Measurements from ENCODE around the gene FKBP2.
A peak's percentile ranks its signal among the peaks of the same experiment; 100 is the strongest.

The FKBP2 gene

DNA sequence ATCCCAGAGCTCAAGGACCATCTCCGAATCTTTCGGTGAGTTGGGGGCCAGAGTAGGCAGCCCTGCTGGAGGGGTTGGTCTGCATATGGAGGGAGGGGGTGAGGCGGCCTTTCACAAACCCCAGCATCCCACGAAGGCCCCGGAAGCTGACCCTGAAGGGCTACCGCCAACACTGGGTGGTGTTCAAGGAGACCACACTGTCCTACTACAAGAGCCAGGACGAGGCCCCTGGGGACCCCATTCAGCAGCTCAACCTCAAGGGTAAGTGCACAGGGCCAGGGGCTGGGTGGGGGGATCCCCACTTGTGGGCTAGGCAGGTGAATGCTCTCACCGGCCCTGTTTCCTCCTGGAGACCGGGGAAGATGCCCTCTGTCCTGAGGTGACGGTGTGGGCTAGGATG is 21.1 kb upstream of the FKBP2 start:
- no peak for DNase-seq

- DNase-seq = no peak
These were observed 20.6 kb upstream of the FKBP2 start for GRCh38 chr11:64220271-64220670.

DNA sequence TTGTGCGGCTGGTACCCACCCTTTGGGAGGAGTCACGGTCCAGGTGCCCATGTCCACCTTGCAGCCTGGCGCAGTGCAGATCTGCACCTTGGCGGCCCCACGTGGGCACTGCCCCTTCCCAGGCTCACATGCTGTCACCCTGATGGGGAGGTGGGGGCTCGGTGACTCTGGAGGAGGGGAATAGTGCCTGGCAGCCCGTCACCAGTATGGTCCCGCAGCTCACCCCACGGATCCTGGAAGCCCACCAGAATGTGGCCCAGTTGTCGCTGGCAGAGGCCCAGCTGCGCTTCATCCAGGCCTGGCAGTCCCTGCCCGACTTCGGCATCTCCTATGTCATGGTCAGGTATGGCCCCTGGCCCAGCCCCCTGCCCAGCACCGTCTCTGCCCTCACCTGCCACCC is 20.1 kb upstream of the FKBP2 start:
- DNase-seq = no peak

GRCh38 chr11:64222651-64223000 is 18.3 kb upstream of the FKBP2 start:
- no peak for DNase-seq

DNA sequence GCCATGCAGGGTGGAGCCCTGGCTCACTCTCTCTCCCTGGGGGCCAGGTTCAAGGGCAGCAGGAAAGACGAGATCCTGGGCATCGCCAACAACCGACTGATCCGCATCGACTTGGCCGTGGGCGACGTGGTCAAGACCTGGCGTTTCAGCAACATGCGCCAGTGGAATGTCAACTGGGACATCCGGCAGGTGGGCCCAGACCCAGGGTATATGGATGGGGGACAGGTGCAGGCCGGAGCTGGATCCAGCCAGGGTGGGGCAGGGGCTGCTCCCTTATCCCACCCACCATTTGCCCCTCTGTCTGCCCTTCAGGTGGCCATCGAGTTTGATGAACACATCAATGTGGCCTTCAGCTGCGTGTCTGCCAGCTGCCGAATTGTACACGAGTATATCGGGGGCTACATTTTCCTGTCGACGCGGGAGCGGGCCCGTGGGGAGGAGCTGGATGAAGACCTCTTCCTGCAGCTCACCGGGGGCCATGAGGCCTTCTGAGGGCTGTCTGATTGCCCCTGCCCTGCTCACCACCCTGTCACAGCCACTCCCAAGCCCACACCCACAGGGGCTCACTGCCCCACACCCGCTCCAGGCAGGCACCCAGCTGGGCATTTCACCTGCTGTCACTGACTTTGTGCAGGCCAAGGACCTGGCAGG is 17.8 kb upstream of the FKBP2 start:
- no peak for DNase-seq

- DNase-seq = no peak
These were observed 16.6 kb upstream of the FKBP2 start for GRCh38 chr11:64224151-64224890.

GRCh38 chr11:64224891-64225607 is 15.8 kb upstream of the FKBP2 start:
- DNase-seq = no peak

DNA sequence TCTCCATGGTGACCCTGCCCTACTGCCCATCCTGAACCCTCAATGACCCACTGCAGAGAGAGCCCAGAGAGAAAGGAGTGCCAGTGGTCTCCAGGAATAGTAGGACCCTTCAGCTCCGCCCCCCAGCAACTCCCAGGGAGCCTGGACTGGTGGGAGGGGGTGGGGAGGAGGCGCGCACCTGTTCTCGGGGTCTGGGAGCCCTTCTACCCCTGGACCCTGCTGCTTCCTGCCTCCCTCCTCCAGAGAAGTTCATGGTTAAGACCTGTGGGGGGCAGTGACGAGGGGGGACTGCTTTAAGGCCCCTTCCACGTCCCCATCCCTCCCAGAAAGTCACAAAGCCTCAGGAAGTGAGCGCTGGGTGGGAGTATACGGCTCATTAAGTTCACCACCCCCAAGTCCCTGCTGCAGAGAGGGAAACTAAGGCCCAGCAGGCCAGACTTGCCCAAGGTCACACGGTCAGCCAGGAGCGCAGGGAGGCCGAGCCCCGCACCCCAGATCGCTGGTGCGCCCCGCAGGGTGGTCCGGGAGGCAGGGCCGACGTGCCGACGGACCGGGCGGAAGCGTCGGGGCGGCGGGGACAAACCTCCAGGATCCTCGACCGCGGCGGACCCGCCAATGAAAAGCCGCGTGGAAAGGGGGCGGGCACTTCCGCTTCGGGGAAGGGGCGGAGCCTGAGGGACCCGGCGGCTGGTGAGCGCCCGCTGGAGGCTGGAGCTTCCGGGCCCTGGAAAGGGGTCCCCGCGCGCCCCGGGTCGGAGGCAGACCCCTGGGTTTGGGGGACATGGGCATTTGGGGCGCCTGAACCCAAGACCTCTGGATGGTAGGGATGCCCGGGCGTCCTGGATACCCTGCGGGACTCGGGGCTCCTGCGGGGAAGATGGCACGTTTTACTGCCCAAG is 15.0 kb upstream of the FKBP2 start, which contains the start of the genes NUDT22 and TRPT1:
Gene NUDT22, plus strand, starts transcription at position 667 of the 899 bp plus-strand sequence. CDS start 379 bp downstream, outside the sequence.
Gene TRPT1, minus strand, starts transcription at position 579 of the 899 bp plus-strand sequence. Its CDS starts 326 bp downstream, at position 253.
- DNase-seq = peak; percentile 84

DNA sequence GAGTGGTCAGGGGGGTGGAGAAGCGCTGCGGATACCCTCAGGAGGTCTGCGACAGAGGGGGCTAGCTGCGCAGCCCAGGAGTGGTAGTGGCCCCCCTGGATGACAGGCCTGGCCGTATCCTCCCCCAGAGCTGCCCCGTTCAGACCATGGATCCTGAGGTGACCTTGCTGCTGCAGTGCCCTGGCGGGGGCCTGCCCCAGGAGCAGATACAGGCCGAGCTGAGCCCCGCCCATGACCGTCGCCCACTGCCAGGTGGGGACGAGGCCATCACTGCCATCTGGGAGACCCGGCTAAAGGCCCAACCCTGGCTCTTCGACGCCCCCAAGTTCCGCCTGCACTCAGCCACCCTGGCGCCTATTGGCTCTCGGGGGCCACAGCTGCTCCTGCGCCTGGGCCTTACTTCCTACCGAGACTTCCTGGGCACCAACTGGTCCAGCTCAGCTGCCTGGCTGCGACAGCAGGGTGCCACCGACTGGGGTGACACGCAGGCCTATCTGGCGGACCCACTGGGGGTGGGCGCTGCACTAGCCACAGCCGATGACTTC is 14.3 kb upstream of the FKBP2 start:
- no peak for DNase-seq

DNA sequence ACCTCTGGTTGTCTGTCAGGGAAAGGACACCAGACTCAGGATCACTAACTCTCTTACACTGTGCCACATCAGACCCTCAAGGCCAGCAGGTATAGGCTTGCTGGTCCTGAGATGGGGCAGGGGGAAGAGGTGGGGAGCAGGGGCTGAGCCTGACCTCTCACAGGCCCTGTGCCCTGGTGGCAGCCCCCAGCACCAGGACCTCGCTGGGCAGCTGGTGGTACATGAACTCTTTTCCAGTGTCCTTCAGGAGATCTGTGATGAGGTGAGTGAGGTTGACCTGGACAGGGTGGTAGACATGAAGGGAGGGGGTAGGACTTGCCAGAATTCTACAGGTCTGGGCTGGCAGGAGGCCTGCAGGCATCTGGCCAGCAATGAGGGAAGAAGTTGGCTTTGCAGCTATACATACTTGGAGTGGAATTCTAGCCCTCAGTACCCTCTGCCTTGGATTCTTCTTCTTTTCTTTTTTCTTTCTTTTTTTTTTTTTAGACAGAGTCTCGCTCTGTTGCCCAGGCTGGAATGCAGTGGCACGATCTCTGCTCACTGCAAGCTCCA is 13.4 kb upstream of the FKBP2 start:
- DNase-seq = no peak

DNA sequence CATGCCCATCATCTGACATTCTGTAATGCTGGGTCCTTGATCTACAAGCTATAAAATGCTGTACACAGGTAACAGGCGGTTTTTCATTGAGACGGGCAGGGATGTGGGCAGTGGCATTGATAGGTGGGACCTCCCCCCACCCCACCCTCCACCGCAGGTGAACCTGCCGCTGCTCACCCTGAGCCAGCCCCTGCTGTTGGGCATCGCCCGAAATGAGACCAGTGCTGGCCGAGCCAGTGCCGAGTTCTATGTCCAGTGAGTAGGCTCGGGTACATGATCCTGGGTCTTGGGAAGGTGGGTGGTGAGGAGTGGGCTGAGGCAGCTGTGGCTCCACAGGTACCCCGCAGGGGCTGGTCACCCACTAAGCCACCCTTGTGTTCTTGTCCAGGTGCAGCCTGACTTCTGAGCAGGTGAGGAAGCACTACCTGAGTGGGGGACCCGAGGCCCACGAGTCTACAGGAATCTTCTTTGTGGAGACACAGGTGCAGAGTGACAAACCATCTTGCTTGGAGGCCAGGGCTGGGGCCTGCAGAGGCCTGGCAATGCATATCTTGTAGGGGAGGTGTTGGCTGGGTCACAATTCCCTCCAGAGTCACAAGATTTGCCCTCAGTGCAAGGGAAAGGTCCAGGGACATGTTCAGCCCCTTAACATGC is 11.7 kb upstream of the FKBP2 start:
- DNase-seq = no peak

GRCh38 chr11:64229744-64230170 is 11.1 kb upstream of the FKBP2 start:
- no peak for DNase-seq

- peak; percentile 87 for DNase-seq
These were observed 10.5 kb upstream of the FKBP2 start, which contains the start of gene DNAJC4 for GRCh38 chr11:64230171-64230984. TSS of gene DNAJC4 (plus strand) at chr11:64230548. CDS start at chr11:64230855, 307 bp downstream.

DNA sequence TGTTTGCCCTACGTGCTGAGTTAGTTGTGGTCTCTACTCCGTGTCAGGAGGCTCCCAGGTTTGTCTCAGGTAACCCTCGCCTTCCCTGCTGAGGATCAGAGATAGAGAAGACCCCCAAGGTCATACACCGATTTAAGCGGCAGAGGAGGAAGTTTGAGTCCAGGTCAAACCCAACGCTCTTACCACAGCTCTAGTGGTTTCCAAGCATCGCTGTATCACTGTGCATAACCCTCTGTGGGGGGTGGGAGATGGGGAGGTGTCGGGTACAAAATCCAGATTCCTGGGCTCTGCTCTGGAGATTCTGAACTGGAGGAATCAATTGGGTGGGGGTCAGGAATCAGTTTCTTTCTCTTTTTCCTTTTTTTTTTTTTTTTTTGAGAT is 9.9 kb upstream of the FKBP2 start:
- DNase-seq = peak; percentile 22

DNA sequence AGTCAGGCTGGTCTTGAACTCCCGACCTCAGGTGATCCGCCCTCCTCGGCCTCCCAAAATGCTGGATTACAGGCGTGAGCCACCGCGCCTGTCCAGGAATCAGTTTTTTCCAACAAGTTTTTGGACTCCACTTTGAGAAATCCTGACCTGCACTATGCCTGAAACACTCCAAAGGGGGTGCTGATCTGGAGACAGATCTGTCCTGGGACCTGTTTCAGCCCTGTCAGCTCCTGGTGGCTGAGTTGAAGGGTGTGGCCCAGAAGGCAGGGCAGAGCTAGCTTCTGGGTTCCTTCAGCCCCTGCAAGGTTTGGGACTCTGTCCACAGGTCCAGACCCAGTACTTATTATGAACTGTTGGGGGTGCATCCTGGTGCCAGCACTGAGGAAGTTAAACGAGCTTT is 9.3 kb upstream of the FKBP2 start:
- no peak for DNase-seq

DNA sequence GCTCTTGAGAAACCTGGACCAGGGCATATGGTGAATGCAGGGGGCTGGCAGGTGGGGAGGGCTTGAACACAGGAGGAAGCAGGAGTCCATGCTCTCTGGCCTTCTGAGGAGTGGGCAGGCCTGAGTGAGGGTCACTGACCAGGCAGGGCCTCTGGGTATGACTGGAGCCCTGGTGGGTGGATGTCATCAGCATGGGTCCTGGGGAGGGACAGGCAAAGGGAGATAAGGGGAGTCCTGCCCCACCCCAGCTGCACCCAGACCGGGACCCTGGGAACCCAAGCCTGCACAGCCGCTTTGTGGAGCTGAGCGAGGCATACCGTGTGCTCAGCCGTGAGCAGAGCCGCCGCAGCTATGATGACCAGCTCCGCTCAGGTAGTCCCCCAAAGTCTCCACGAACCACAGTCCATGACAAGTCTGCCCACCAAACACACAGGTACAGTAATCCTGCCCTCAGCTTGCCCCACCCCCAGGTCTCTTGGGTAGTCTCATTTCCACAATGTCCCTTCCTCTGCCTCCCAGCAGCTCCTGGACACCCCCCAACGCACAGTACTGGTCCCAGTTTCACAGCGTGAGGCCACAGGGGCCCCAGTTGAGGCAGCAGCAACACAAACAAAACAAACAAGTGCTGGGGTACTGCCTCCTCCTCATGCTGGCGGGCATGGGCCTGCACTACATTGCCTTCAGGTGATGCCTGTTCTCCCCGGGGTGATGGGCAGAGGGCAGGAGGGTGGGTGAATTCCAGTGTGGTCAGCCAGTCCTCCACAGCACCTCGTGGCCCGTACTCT is 8.5 kb upstream of the FKBP2 start:
- DNase-seq = no peak

- DNase-seq = no peak
These were observed 8.0 kb upstream of the FKBP2 start for GRCh38 chr11:64232967-64233315.

- DNase-seq = peak; percentile 34
These were observed 6.8 kb upstream of the FKBP2 start, which contains the start of gene VEGFB for GRCh38 chr11:64233913-64234586. TSS of gene VEGFB (plus strand) at chr11:64234584. CDS start at chr11:64234834, 250 bp downstream.
